H1 (cell line): Measurements from ENCODE around the gene FAM13C. TPM values are rescaled to one million over a fixed set of nuclear protein-coding genes. Genes with fewer than 3 reads are reported as not detected.

ENCODE experiments used
- CTCF ChIA-PET: fragments of 300-600 bp; sonication (Branson Sonifier 250); formaldehyde crosslinking; loops from one replicate; lab custom pipeline; 2021; ENCODE audit not compliant: partially characterized antibody; lab: Charles Lee
- POLR2A ChIA-PET: fragments of 300-600 bp; sonication (Branson Sonifier 250); formaldehyde crosslinking; loops from one replicate; lab custom pipeline; 2021; ENCODE audit warnings: inconsistent platforms; ENCODE audit not compliant: partially characterized antibody; lab: Charles Lee
- DNase-seq, 2 experiments: peaks; one replicate each; pipeline versions ENCODE4 v3.0.0 to v3.0.0-alpha.2; 2010 to 2022; ENCODE audit warnings: low spot score in 2 of 2, low read depth in 1 of 2, mixed read lengths in 1 of 2
- FAIRE-seq: peaks from 2 replicates; lab custom pipeline; 2011; peaks lifted over from hg19 to GRCh38; lab: Jason Lieb, UNC
- H2AFZ ChIP-seq: 2 replicates; pipeline ENCODE4 v1.8.1; 2012; ENCODE audit warnings: low read length, inconsistent platforms
- H2AK5ac ChIP-seq: 2 replicates; pipeline ENCODE4 v1.6.1; 2013; ENCODE audit warnings: low read depth, low read length
- H2BK120ac ChIP-seq: replicated peaks from 2 replicates; pipeline ENCODE3; 2013; ENCODE audit warnings: low read depth, low read length, inconsistent platforms
- H2BK12ac ChIP-seq: 2 replicates; pipeline ENCODE4 v1.6.1; 2013; ENCODE audit warnings: low read depth, low read length
- H2BK15ac ChIP-seq: 2 replicates; pipeline ENCODE4 v1.6.1; 2013; ENCODE audit warnings: low read length
- H2BK20ac ChIP-seq: 2 replicates; pipeline ENCODE4 v1.6.1; 2013; ENCODE audit warnings: low read length
- H2BK5ac ChIP-seq: 2 replicates; pipeline ENCODE4 v1.6.1; 2013; ENCODE audit warnings: low read depth, low read length
- H3K14ac ChIP-seq: 2 replicates; pipeline ENCODE4 v1.6.1; 2013; ENCODE audit warnings: inconsistent platforms; ENCODE audit not compliant: insufficient read length
- H3K18ac ChIP-seq: 2 replicates; pipeline ENCODE4 v1.6.1; 2013; ENCODE audit warnings: low read length; ENCODE audit errors: extremely low read depth
- H3K23ac ChIP-seq: 2 replicates; pipeline ENCODE4 v1.6.1; 2013; ENCODE audit warnings: inconsistent platforms; ENCODE audit not compliant: insufficient read length
- H3K23me2 ChIP-seq: 2 replicates; pipeline ENCODE4 v1.6.1; 2013; ENCODE audit warnings: low read depth, low read length
- H3K27ac ChIP-seq: 2 replicates; pipeline ENCODE4 v1.6.1; 2011; ENCODE audit warnings: low read depth, low read length, inconsistent platforms
- H3K27me3 ChIP-seq, 4 experiments: replicated peaks in 1 of 4; 1 replicate in 1 of 4; 2 replicates in 3 of 4; pipeline versions ENCODE4 v1.6.1 to v1.8.1; 2011 to 2013; ENCODE audit warnings: low read length in 3 of 4, mild to moderate bottlenecking in 3 of 4, inconsistent platforms in 2 of 4, mixed read lengths in 2 of 4, moderate library complexity in 1 of 4; ENCODE audit not compliant: control insufficient read depth in 3 of 4, insufficient read depth in 3 of 4; ENCODE audit errors: extremely low read depth in 1 of 4
- H3K36me3 ChIP-seq, 4 experiments: 2 replicates each; pipeline versions ENCODE4 v1.6.1 to v1.8.1; 2011 to 2013; ENCODE audit warnings: mild to moderate bottlenecking in 4 of 4, low read length in 3 of 4, moderate library complexity in 2 of 4, control low read depth in 1 of 4, inconsistent platforms in 1 of 4; ENCODE audit not compliant: insufficient read depth in 4 of 4, control insufficient read depth in 2 of 4
- H3K4ac ChIP-seq: replicated peaks from 2 replicates; pipeline ENCODE3; 2013; ENCODE audit warnings: low read length, low read depth, mixed read lengths, inconsistent platforms; ENCODE audit not compliant: insufficient read length
- H3K4me1 ChIP-seq, 4 experiments: replicated peaks in 1 of 4; 1 replicate in 1 of 4; 2 replicates in 3 of 4; pipeline versions ENCODE4 v1.6.1 to v1.8.1; 2011 to 2013; ENCODE audit warnings: low read length in 3 of 4, inconsistent platforms in 2 of 4, mixed read lengths in 1 of 4; ENCODE audit not compliant: insufficient read depth in 4 of 4, control insufficient read depth in 3 of 4
- H3K4me2 ChIP-seq, 2 experiments: 2 replicates each; pipeline versions ENCODE4 v1.6.1 to v1.8.1; 2011 to 2013; ENCODE audit warnings: low read depth in 2 of 2, low read length in 2 of 2, control low read depth in 1 of 2, inconsistent platforms in 1 of 2, mild to moderate bottlenecking in 1 of 2; ENCODE audit not compliant: insufficient read depth in 1 of 2
- H3K4me3 ChIP-seq, 4 experiments: fragments of 200-600, 300-600 bp in 1 of 4; sonication (generic), shearing (Covaris generic), sonication (Bioruptor Twin) in 1 of 4; 2 replicates each; pipeline versions ENCODE4 v1.5.1 to v1.8.1; 2011 to 2016; ENCODE audit warnings: low read length in 4 of 4, low read depth in 3 of 4, control low read depth in 2 of 4, inconsistent platforms in 2 of 4, mild to moderate bottlenecking in 2 of 4, mixed read lengths in 1 of 4, moderate library complexity in 1 of 4; ENCODE audit not compliant: insufficient read depth in 2 of 4; ENCODE audit errors: extremely low read depth in 1 of 4
- H3K56ac ChIP-seq: replicated peaks from 2 replicates; pipeline ENCODE3; 2013; ENCODE audit warnings: low read depth, mild to moderate bottlenecking, mixed read lengths, low read length, inconsistent platforms; ENCODE audit not compliant: insufficient read length
- H3K79me1 ChIP-seq: 2 replicates; pipeline ENCODE4 v1.6.1; 2013; ENCODE audit warnings: low read depth, low read length, control low read depth
- H3K79me2 ChIP-seq, 2 experiments: 2 replicates each; pipeline versions ENCODE4 v1.6.1 to v1.8.1; 2012 to 2013; ENCODE audit warnings: low read length in 2 of 2, mild to moderate bottlenecking in 2 of 2, inconsistent platforms in 1 of 2; ENCODE audit not compliant: insufficient read depth in 2 of 2, control insufficient read depth in 1 of 2
- H3K9ac ChIP-seq, 4 experiments: replicated peaks in 1 of 4; 1 replicate in 1 of 4; 2 replicates in 3 of 4; pipeline versions ENCODE4 v1.6.1 to v1.8.1; 2011 to 2013; ENCODE audit warnings: low read depth in 3 of 4, low read length in 3 of 4, control low read depth in 2 of 4, mild to moderate bottlenecking in 2 of 4, moderate library complexity in 2 of 4, inconsistent platforms in 1 of 4; ENCODE audit errors: extremely low read depth in 1 of 4
- H3K9me3 ChIP-seq, 2 experiments: 2 replicates each; pipeline versions ENCODE4 v1.6.1 to v1.8.1; 2012 to 2013; ENCODE audit warnings: mild to moderate bottlenecking in 2 of 2, moderate library complexity in 2 of 2, control low read depth in 1 of 2, inconsistent platforms in 1 of 2, low read depth in 1 of 2, low read length in 1 of 2, mixed read lengths in 1 of 2; ENCODE audit not compliant: insufficient read depth in 2 of 2
- H4K20me1 ChIP-seq, 2 experiments: replicated peaks in 1 of 2; 2 replicates each; pipeline versions ENCODE3 to v1.8.1; 2011 to 2013; ENCODE audit warnings: inconsistent platforms in 2 of 2, low read length in 2 of 2, mild to moderate bottlenecking in 1 of 2; ENCODE audit not compliant: insufficient read depth in 2 of 2, control insufficient read depth in 1 of 2
- H4K5ac ChIP-seq: 2 replicates; pipeline ENCODE4 v1.6.1; 2013; ENCODE audit warnings: low read length, low read depth, mixed read lengths, inconsistent platforms; ENCODE audit not compliant: insufficient read length
- H4K8ac ChIP-seq: 2 replicates; pipeline ENCODE4 v1.8.0; 2013; ENCODE audit warnings: mild to moderate bottlenecking, moderate library complexity, low read length, inconsistent platforms; ENCODE audit not compliant: insufficient read depth; ENCODE audit errors: extremely low read depth
- H4K91ac ChIP-seq: replicated peaks from 2 replicates; pipeline ENCODE3; 2013; ENCODE audit warnings: low read length, mixed read lengths, inconsistent platforms; ENCODE audit not compliant: insufficient read length
- ASH2L ChIP-seq: fragments of 200-600, 300-600 bp; sonication (generic); IDR thresholded peaks from one replicate; pipeline ENCODE4 v1.7.1; 2017; ENCODE audit warnings: low read length
- CBX8 ChIP-seq: fragments of 300-800, 300-1000 bp; sonication (generic); IDR thresholded peaks from 2 replicates; pipeline ENCODE4 v1.7.1; 2016; ENCODE audit warnings: low read depth, low read length, borderline replicate concordance
- HDAC6 ChIP-seq: IDR thresholded peaks from one replicate; pipeline ENCODE4 v1.7.1; 2012; ENCODE audit warnings: low read depth, mild to moderate bottlenecking, inconsistent platforms, low read length, moderate library complexity
- JUN ChIP-seq: IDR thresholded peaks from 2 replicates; pipeline ENCODE4 v1.6.1; 2011; ENCODE audit warnings: low read depth, mild to moderate bottlenecking, improper control_type of control experiment, low read length
- PHF8 ChIP-seq: fragments of 200-600 bp; sonication (generic); conservative IDR thresholded peaks from 2 replicates; pipeline ENCODE4 v1.7.1; 2012; ENCODE audit warnings: low read depth, mild to moderate bottlenecking, inconsistent platforms, low read length, moderate library complexity
- SIN3A ChIP-seq, 2 experiments: IDR thresholded peaks in 1 of 2; conservative IDR thresholded peaks in 1 of 2; 2 replicates each; pipeline ENCODE4 v1.6.1; 2011 to 2012; ENCODE audit warnings: low read length in 2 of 2, improper control_type of control experiment in 1 of 2, low read depth in 1 of 2, mild to moderate bottlenecking in 1 of 2
- WGBS, 2 experiments: shearing (Covaris generic) in 1 of 2; methylation state at CpG; one replicate each; pipeline versions ENCODE4 v1.1.6 to v1.1.7; 2013 to 2015; ENCODE audit warnings: low lambda C conversion rate in 2 of 2, mixed read lengths in 2 of 2, inconsistent platforms in 1 of 2, low coverage in 1 of 2, missing lambda C conversion rate in 1 of 2; ENCODE audit not compliant: insufficient replicate concordance in 2 of 2, insufficient coverage in 1 of 2, insufficient read length in 1 of 2; ENCODE audit errors: extremely low coverage in 1 of 2, missing lambda C conversion rate in 1 of 2; 5-methylcytosine and 5-hydroxymethylcytosine counted together
- polyA plus RNA-seq, 7 experiments: library from polyadenylated mRNA; depleted of rRNA in 3 of 7; stranded (reverse) in 5 of 7; unstranded in 2 of 7; fragments of >200 nt in 5 of 7; fragments of 200-250 nt in 2 of 7; gene quantifications; 1 replicate in 5 of 7; 2 replicates in 1 of 7; 4 replicates in 1 of 7; pipeline versions ENCODE4 v1.2.1 to v1.2.3, GENCODE V29; 2011 to 2013; ENCODE audit warnings: missing spikeins in 2 of 7, mixed read lengths in 2 of 7
- total RNA-seq: library from RNA; stranded (reverse); fragmentation: NEBNext Ultra II Directional; extraction: Animal tissue kit (Norgen Biotek cat#: 25700); gene quantifications from 2 replicates; pipeline ENCODE4 v1.2.1, GENCODE V29; 2021

FAM13C gene
- total and polyA plus RNA-seq, 2 of the 8 experiments (the other 6 are each of a cell fraction or from before 2014, with no cell fraction given): 0.56 to 0.62 TPM

DNA sequence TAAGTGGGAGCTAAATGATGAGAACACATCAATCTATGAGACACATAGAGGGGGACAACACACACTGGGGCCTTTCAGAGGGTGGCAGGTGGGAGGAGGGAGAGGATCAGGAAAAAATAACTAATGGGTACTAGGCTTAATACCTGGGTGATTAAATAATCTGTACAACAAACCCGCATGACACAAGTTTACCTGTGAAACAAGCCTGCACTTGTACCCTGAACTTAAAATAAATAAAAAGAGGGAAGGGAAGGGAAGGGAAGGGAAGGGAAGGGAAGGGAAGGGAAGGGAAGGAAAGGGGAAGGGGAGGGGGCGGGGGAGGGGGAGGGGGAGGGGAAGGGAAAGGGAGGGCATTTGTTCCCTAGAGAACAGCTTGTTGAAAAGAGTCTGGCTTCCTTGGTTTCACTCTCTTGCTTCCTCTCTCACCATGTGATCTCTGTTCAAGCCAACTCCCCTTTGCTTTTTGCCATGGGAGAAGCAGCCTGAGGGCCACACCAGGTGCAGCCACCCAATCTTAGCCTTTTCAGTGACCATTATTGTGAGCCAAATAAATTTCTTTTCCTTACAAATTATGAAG is 57.7 kb downstream of the FAM13C start:
- ChIA-PET CTCF (interaction anchor here (0.8 to 1.5 kb wide), 2 partner anchors 13 to 14 kb away, joined by 3 read pairs; no protein-coding TSS in a partner anchor), POLR2A (no interaction called here)
- Histone ChIP-seq H3K4ac (no peak overlapping the region), H2AK5ac (no peak overlapping the region), H3K4me3 (no peak overlapping the region), H2BK15ac (no peak overlapping the region), H3K23ac (no peak overlapping the region), H3K27ac (no peak overlapping the region), H3K14ac (no peak overlapping the region), H3K56ac (no peak overlapping the region), H2BK120ac (no peak overlapping the region), H3K27me3 (no peaks in the 10 kb centered on the region), H2BK5ac (no peak overlapping the region), H4K91ac (no peak overlapping the region), H4K8ac (no peak overlapping the region), H3K79me1 (no peaks in the 10 kb centered on the region), H4K20me1 (peaks cover 0 to 3% of the 10 kb centered on the region in 2 experiments), H3K36me3 (no peaks in the 10 kb centered on the region), H3K4me2 (no peak overlapping the region), H2BK20ac (no peak overlapping the region), H2BK12ac (no peak overlapping the region), H3K18ac (no peak overlapping the region), H2AFZ (no peak overlapping the region), H4K5ac (no peak overlapping the region), H3K4me1 (no peaks in the 10 kb centered on the region), H3K79me2 (no peaks in the 10 kb centered on the region), H3K23me2 (peaks cover 4% of the 10 kb centered on the region; the same call in 1 of the 2 replicates), H3K9ac (no peak overlapping the region), H3K9me3 (no peaks in the 10 kb centered on the region)
- WGBS, 2 experiments: 100% methylated on average over 1 of the region's 2 CpGs; no CpG with 5 or more reads in 1 of the 2 experiments
- TF ChIP-seq SIN3A (conservative IDR thresholded peaks at IDR 0.05 in 1 of 2, IDR thresholded peaks at IDR 0.05 in 1 of 2; ENCODE audit: low read depth in 1 of 2, low read length in 2 of 2) (no peak), PHF8 (no peak), ASH2L (no peak), HDAC6 (no peak), JUN (no peak), CBX8 (no peak)
- FAIRE-seq (no peak), DNase-seq (no peak)
